GM19372 (cell line): ENCODE measurements around the gene ZNF777.
"Not testable (repeated sequence)": the region's sequence is repeated elsewhere in the genome, so short reads cannot be mapped to it uniquely, and the experiment has no call there.

ENCODE experiments used
- ATAC-seq: cut with Tn5 transposase; IDR thresholded peaks from one replicate; pipeline ENCODE4 v1.9.1; 2021; ENCODE audit warnings: mild to moderate bottlenecking, low read depth, moderate library complexity; ENCODE audit not compliant: unreplicated experiment

The ZNF777 gene

DNA sequence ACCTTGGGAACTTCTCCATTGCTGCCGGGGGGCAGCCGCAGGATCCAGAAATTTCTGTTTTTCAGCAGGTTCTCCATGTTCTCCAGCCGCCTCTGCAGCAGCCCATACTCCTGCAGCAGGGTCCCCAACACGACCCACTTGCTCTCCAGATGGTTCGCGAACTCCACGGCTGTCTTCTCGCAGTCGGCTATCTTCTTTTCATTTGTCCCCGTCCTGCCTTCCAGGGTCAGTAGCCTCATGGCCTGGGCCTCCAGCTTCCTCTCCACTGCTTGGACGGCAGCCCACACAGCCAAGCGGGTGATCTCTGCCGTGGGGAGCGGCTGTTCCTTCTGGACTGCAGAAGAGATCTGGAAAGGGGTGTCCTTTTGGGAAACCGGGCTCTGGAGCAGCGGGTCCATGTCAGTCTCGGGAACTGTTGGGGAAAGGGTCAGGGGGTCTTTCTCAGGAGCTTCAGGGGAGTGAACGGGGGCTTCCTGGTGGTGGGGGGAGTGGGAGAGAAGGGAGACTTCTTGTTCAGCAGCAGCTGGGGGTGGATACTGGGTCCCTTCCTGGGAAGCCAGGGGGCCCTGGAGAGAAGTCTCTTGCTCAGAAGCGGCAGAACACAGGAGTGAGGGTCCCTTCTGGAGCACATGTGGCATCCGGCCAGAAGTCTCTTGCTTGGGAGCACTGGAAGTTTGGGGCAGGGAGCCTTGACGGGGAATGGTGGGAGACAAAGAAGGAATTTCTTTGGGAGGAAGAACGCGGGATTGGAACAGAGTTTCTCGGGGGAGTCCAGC lies 5.5 kb downstream of the ZNF777 start:
- ATAC-seq, result no peak

DNA sequence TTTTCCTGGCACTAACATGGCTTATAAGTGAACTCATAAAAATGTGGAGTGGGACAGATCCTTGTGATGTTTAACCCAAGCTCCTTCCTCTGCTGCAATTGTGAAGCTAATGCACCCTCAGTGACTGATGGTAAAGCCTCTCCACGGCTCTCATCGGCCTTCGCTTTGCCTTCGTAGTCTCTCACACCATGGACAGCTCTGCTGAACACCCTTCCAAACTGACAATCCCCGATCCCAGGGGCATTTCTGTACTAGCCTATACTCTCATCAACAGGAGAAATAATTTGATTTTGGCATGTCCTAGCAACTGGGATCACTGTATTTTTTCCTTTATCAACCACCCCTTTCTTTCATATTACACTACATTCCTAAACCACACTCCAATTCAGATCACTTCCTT lies 6.1 kb downstream of the ZNF777 start:
- ATAC-seq, result no peak

DNA sequence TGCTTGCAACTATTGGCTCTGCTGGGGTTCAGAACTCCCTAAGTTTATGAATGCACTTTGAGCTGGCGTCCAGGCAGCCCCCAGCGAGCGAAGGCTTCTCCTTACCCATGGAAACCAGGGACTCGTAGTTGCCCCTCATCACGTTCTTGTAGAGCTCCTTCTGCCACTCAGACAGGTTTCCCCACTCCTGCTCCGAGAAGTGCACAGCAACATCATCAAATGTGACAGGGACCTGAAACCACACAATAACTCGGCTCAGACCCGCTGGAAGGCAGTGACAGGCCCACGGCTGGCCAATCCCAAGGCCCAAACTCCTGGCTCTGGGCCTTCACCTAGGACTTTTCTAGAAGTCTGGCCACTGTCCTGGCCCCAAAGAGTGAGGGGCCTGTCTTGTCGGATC lies 6.9 kb downstream of the ZNF777 start:
- no peak for ATAC-seq

DNA sequence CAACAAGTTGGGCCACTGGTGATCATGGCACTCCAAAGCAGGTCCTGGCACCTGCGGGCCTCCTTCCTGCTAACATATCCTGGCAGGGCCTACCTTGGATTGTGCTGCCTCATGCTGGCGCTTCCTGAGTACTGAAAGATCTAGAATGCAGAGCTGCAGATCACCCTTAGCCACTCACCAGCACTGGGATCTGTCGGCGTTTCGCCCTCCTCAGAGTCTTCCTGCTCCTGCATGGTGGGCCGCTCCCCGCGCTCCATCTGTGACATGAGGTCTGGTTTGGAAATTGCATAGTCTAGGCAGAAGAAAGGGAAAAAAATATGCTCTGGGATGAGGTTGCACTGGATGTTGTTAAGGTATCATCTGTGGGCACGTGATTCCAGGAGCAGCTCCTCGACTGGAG lies 10.0 kb downstream of the ZNF777 start:
- no peak for ATAC-seq

DNA sequence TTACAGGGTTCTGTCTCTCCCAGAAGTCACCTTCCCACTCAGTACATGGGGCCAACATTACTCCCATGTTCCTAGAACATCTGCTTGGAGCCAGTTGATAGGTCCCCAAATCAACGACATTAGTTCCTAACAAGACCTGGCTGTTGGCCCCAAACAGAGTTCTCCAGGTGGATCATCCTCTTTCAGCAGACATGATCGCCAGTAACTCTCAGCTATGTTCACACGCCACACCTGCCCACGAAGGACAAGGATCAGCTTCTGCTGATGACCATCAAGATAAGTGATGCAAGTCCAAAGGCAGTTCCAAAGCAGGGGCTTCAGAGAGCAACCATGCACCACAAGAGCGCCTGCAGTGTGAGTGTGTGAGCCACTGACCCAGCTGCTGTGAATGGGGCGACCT lies 11.0 kb downstream of the ZNF777 start:
- no peak for ATAC-seq

DNA sequence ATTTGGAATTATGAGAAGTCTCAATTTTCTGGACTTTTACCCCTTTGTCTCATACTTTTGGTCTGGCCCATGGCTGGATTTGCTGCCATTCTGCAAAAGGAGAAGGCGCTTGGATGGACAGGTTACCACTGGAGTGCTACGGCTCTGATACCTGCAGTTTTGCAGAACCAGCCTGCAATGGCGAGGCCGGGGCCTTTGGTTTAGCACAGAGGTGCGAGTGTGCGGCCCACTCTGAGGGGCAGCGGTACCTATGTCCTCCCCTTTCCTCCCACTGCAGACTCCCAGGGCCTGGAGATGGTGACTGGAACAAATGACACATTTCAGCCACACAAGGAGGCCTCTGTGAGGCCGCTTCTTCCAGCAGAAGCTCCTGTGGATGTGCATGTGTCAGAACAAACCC lies 11.9 kb downstream of the ZNF777 start:
- ATAC-seq, result no peak

DNA sequence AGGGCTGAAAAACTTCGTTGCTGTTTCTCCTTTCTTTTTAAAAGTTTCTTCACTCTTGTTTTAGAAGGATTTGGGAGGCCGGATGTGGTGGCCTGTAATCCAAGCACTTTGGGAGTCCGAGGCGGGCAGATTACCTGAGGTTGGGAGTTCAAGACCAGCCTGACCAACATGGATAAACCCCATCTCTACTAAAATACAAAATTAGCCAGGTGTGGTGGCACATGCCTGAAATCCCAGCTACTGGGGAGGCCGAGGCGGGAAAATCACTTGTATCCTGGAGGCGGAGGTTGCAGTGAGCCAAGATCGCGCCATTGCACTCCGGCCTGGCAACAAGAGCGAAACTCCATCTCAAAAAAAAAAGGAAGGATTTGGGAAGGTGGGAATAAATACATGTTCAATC lies 14.8 kb downstream of the ZNF777 start:
- ATAC-seq, result not testable (repeated sequence)

DNA sequence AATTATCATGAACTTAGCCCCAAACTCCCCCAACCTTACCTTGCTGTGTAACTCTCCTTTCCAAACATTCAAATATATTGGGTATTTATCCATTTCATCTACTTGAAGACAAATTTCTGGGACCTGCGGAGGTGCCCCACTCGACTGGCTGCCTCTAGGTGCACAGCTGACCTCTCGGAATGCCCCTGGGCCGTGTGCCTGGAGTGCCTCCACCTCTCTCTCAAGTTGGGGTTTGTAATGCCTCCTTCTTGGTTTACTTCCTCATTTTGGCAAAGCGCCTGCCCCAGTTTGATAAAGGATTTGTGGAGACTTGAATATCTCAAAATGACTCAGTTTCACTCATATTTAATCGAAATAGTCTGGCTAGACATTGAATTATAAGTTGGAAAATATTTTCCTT lies 16.6 kb downstream of the ZNF777 start:
- no peak for ATAC-seq

DNA sequence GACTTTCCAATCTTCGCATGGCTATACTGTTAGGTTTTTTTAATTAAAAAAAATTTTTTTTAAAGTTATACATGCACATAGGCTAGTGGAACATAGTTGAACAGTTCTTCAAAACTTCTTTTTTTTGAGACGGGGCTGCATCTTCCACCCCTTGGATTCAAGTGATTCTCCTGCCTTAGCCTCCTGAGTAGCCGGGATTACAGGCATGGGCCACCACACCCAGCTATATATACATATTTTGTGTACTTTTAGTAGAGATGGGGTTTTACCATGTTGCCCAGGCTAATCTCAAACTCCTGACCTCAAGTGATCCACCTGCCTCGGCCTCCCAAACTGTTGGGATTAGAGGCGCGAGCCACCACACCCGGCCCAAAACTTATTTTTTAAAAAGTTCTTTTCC lies 17.3 kb downstream of the ZNF777 start:
- ATAC-seq, result no peak

DNA sequence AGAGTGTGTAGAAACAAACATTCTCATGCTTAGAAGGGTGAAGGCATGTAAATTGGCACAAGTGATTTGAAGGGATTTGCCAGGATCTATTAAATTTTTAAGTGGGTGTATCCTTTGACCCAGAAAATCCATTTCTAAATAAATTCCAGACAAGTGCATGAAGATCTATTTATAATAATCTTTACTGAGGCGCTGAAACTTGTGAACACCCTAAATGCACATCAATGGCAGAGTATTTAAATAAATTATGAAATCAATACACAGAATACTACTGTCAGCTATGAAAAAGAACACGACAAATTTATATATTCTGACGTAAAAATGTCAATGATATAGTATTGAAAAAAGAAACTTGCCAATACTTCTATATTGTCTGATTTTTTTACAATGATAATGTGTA lies 17.9 kb downstream of the ZNF777 start:
- no peak for ATAC-seq

DNA sequence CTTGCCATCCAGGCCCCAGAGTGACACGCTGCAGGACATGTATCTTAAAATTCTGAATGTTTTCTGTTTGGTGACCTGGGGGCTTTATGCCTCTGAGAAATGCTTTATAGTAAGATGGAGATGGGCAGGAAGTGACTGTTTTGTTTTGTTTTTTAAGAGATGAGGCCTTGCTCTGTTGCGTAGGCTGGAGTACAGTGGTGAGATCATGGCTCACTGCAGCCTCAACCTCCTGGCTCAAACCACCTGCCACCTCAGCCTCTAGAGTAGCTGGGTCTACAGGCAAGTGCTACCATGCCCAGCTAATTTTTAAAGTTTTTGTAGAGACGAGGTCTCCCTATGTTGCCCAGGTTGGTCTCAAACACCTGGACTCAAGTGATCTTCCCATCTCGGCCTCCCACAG lies 20.6 kb downstream of the ZNF777 start:
- no peak for ATAC-seq

DNA sequence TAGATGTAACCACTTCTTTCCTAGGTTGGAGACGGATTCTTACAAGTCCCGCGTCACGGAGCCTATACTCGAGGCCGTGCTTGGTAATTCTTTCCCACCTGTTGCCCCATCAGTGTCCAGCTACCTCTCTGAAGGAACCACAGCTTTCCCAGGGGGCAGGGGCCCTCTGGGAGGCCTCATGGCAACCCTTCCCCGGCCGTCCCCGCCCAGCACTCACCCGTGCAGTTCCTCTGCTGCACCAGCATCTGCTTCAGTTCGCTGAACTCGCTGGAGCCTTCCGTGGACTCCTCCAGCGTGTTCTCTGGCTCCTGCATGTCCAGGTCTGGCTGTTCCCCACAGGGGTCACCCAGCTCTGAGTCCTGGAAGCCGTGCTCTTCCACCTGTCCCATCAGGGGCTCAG lies 24.5 kb downstream of the ZNF777 start:
- no peak for ATAC-seq

DNA sequence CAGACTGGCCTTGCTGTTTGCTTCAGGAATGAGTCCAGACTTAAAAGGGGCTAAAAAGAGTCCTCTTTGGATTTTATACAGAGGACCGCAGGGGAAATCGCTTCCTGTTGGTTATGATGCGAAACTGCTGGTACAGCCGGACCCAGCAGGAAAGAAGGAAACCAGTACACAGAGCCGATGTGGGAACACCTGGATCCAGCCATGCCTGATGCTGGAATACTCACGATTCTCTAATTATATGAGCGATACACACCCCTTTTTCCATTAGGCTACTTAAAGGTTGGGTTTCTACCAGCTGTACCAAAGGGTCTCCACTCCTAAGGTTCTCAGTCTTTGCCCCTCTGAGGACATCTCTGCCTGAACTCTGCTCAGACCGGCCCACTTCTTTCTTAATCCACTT lies 27.7 kb downstream of the ZNF777 start:
- ATAC-seq, result no peak

DNA sequence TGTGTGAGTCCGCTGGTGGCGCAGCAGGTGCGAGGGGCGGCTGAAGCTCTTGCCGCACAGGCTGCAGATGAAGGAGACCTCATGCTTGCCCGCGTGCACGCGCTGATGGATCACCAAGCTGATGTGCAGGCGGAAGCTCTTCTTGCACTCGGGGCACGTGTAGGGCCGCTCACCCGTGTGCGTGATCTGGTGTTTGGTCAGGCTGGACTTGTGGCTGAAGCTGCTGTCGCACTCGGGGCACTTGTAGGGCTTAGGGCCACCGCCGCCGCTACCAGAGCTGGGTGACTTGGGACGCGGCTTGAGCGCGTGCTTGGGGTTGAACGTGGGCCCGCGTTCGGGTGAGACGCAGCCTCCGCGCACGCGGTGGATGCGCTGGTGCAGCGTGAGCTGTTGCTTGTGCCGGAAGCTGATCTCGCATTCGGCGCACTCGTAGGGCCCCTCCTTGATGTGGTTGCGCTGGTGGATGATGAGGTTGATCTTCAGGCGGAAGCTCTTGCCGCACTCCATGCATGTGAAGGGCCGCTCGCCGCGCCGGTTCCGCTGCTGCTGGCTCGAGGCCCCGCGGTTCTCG lies 28.7 kb downstream of the ZNF777 start:
- no peak for ATAC-seq

DNA sequence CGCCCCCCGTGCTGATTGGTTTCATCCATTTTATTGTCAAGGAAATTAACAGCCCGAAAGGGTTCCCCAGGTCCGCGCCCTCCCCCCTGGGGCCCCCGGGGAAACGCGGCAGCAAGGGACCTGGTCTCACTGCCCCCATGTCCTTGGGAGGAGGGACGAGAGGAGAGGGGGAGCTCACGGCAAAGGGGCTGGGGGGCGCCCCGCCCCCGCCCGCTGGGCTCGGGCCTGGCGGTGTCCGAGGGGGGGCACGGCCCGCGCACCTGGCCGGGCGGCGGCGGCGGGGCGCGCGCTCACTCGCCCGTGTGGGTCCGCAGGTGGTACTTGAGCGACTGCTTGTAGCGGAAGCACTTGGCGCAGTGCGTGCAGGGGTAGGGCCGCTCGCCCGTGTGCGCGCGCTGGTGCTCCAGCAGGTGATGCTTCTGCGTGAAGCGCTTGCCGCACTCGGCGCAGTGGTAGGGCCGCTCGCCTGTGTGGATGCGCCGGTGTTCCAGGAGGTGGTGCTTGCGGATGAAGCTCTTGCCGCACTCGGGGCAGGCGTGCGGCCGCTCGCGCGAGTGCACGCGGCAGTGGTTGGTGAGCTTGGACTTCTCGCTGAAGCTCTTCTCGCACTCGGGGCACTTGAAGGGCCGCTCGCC lies 29.3 kb downstream of the ZNF777 start:
- no peak for ATAC-seq

DNA sequence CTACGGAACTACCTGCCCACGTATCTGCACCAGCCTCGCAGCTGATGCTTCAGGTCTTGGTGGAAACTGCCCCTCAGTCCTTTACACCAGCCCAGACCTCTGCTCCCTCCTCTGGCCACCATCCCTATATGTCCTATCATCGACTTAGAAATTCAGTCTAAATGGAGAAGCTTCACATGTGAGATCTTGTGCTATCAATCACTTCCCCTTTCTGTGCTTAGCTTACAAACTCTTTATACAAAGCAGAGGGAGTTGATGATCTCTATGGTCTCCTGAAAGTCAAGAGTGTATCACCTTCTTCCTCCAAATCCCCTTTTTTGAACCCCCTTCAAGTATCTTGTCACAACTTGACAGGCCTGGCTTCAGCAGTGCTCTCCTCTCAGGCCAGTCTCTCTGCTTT lies 30.7 kb downstream of the ZNF777 start:
- no peak for ATAC-seq

DNA sequence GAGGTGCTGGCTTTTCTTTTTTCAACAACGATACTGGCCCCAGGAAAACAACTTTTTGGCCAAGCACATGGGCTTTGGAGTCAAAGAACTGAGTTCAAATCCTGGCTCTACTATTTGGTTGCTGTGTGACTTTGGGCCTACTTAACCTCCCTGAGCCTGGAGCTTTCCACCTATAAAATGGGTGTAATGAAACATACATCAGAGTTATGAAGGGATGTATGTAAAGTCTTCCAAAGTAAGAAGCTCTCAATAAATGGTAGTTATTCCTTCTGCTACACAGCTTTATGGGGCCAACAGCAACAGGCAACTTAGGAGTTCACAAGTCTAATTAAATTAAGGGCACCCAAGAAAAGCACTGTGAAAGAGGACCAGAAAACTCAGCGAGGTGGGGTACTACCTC lies 33.0 kb downstream of the ZNF777 start:
- ATAC-seq, result no peak

DNA sequence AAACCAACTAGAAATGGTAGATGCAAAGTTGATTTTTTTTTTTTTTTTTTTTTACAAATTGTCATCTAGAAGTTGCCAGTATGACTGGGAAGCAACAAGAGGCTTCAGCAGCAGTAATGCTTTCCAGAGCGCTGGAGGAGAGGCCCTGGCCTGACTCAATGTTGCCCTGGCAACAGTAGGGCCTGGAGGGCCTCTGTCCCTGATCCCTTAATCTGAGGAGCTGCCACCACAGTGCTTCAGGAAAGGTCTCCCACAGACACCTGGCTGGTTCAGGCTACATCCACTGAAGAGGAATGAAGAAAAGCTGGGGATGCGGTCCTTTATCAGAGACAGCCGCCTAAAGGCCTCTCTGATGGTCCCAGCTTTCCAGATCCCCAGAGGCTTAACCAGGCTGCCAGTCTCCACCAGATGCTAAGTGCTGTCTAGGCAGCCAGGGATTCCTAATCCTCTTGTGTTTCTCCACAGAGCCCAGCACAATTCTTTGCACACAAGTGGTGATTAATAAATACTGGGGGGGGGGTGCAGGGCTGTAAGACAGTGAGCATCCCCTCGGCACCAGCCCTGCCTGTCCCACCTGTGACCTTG lies 33.7 kb downstream of the ZNF777 start:
- ATAC-seq, result no peak

DNA sequence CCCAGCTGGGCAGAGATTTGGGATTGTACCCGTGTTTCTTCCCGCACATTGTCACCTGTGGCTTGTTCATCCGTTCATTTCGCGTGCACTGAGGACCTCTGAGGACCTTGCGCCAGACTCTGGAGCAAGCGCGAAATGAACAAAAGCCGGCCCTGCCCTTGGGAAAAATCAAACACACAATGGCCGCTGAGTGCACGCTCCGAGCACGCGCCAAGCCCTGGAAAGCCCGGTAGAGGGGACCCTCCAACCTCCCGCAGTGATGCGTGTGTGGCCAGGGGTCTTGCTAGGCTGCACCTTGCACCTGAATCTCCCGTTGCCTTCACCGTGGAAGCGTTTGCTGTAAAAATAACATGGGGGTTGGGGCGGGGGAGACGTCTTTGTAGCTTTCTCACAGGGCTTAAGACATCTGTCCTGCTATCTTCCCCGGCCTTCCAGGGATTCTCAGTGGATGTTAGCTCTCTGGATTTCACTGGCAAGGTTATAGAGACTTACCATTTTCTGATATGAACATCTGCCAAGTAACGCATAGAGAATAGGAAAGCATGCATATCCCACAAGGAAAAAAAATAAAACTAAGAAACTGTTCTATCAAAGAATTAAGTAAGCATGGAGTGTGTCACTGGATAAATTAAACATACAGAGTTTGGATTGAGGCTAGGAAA lies 37.3 kb downstream of the ZNF777 start:
- no peak for ATAC-seq

DNA sequence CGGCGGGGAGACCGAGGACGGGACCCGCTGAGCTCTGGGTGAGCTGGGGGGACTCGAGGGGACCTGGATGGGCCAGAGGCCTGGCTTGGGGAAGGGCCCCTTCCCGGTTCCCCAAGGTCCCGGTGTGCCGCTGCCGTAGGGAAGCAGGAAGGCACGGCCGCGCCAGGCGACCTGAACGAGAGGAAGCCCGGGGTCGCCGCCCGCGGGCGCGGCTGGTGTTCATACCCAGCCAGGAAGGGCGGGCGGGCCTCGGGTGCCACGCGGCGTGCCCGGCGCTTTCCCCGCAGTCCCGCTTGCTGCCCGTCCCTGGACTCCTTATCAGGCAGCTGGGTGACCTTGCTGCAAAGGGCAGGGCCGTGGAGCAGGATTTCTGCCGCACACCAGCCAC lies 38.0 kb downstream of the ZNF777 start:
- ATAC-seq, result peak; percentile 13
